Muscle of leg (tissue), 11 donors: ENCODE data around the gene USF1. TPM values are rescaled to one million over a fixed set of nuclear protein-coding genes. Genes with fewer than 3 reads are reported as not detected.
"Not testable (repeated sequence)": the region's sequence is repeated elsewhere in the genome, so short reads cannot be mapped to it uniquely, and the experiment has no call there.

Experiments used
- DNase-seq: peaks from one replicate; pipeline ENCODE4 v3.0.0; 2013
- H3K27ac ChIP-seq: one replicate; pipeline ENCODE4 v1.5.1; 2013; ENCODE audit warnings: mild to moderate bottlenecking, low read length, control low read depth
- H3K27me3 ChIP-seq: one replicate; pipeline ENCODE4 v1.6.1; 2013; ENCODE audit warnings: low read length; ENCODE audit not compliant: control insufficient read depth, insufficient read depth
- H3K36me3 ChIP-seq: one replicate; pipeline ENCODE4 v1.6.1; 2013; ENCODE audit warnings: low read length; ENCODE audit not compliant: control insufficient read depth, insufficient read depth
- H3K4me1 ChIP-seq: one replicate; pipeline ENCODE4 v1.6.1; 2013; ENCODE audit warnings: low read length; ENCODE audit not compliant: control insufficient read depth, insufficient read depth
- H3K4me3 ChIP-seq: one replicate; pipeline ENCODE4 v1.5.1; 2013; ENCODE audit warnings: low read length, control low read depth
- H3K9me3 ChIP-seq: replicated peaks from 2 replicates; pipeline ENCODE4 v1.6.1; 2013; ENCODE audit warnings: low read depth, low read length; ENCODE audit not compliant: control insufficient read depth
- WGBS: methylation state at CpG from one replicate; pipeline ENCODE4 v1.1.5; 2013; ENCODE audit warnings: missing lambda C conversion rate; ENCODE audit not compliant: insufficient coverage; 5-methylcytosine and 5-hydroxymethylcytosine counted together
- polyA plus RNA-seq, 8 donors: library from polyadenylated mRNA; unstranded; fragments of 120-200 nt; gene quantifications; one replicate each; pipeline versions ENCODE4 v1.2.1 to v1.2.3, GENCODE V29; 2013; ENCODE audit warnings: inconsistent platforms in 1 of 8, low replicate concordance in 1 of 8; ENCODE audit not compliant: insufficient read length in 8 of 8, insufficient read depth in 1 of 8
- total RNA-seq: library from RNA; stranded (reverse); fragments of 120-200 nt; gene quantifications from one replicate; pipeline ENCODE4 v1.2.4, GENCODE V29; 2013

The USF1 gene
- total and polyA plus RNA-seq, 9 donors, result 34.9 to 46.9 (median 38.2) TPM

GRCh38 chr1:161020509-161021164, 25.1 kb downstream of the USF1 start, which contains the start of gene F11R:
TSS of gene F11R (minus strand) at chr1:161021152. CDS start at chr1:161021073, 79 bp downstream.
- Histone ChIP-seq H3K36me3 (no peaks in the 10 kb centered on the region), H3K4me1 (peaks cover 22% of the 10 kb centered on the region), H3K27me3 (peaks cover 21% of the 10 kb centered on the region), H3K4me3 (peak within 1 kb of the TSS; percentile 38), H3K27ac (peak within 1 kb of the TSS; percentile 86), H3K9me3 (no peaks in the 10 kb centered on the region)
- WGBS, result under 1% methylated on average over 32 of the region's 36 CpGs
- peak; percentile 21 for DNase-seq

DNA sequence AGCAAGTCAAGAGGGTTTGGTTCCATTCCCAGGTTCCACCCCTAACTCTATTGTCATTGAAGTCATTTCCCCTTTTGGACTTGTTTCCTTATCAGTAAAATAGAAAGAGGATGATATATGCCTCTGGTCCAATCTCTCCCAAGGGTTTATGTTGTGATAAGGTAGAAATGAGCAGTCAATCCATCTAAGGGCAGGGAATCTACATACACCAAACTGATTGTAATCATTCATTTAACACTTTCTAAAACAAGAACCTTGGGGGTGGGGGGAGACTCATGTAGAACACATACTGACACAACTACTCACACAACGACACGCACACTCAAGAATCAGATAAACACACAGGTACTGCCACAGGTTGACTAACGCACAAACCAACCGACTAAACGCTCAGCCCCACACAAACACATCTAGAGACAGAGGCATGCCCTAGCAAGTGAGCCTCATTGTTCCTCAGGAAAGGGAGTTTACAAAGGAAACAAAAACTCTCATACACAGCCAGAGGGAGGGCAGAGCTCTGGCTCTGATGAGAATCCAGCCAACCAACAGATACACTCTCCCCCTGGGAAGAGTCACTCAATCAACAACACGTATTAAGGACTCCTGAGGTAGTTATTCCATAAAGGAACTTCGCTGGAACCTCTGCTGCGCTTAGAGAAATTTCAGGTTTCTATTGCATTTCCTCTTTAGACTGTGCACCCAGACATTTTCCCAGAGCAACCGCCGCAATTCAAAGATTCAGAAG, 25.9 kb downstream of the USF1 start:
- no peak for DNase-seq
- peak overlapping the region; percentile 38 for H3K4me3 ChIP-seq
- H3K9me3 ChIP-seq, result no peaks in the 10 kb centered on the region
- WGBS, result 13% methylated on average over 5 of the region's 10 CpGs
- H3K27ac ChIP-seq, result peak overlapping the region; percentile 86
- peaks cover 21% of the 10 kb centered on the region for H3K27me3 ChIP-seq
- H3K4me1 ChIP-seq, result peaks cover 22% of the 10 kb centered on the region
- no peaks in the 10 kb centered on the region for H3K36me3 ChIP-seq

- H3K9me3 ChIP-seq, H3K4me3 ChIP-seq, DNase-seq, H3K36me3 ChIP-seq: not testable (repeated sequence)
- peak overlapping the region; percentile 86 for H3K27ac ChIP-seq
- peaks cover 21% of the 10 kb centered on the region for H3K27me3 ChIP-seq
- H3K4me1 ChIP-seq, result peaks cover 24% of the 10 kb centered on the region
- 89% methylated on average over 3 of the region's 15 CpGs for WGBS
Measured at GRCh38 chr1:161019111-161019660, 26.6 kb downstream of the USF1 start.

DNA sequence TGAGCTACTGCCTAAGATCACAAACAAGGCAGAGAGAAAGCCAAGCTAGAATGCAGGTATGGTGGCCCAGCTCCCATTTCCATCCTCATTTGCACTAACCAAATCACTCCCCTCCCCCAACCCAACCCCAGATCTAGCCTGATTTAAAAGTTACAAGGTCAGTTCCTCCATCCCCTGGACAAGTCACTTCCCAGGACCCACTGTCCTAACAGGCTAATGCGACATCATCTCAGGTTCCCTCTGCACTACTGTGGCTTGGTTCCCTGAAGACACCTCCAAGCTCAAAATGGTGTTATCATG, 27.2 kb downstream of the USF1 start:
- H3K4me1 ChIP-seq, result peaks cover 26% of the 10 kb centered on the region
- no peaks in the 10 kb centered on the region for H3K36me3 ChIP-seq
- no peak for DNase-seq
- no CpG with 5 or more reads among the region's 1 CpG for WGBS
- peaks cover 21% of the 10 kb centered on the region for H3K27me3 ChIP-seq
- no peaks in the 10 kb centered on the region for H3K9me3 ChIP-seq
- no peak overlapping the region for H3K27ac ChIP-seq
- H3K4me3 ChIP-seq, result no peak overlapping the region

DNA sequence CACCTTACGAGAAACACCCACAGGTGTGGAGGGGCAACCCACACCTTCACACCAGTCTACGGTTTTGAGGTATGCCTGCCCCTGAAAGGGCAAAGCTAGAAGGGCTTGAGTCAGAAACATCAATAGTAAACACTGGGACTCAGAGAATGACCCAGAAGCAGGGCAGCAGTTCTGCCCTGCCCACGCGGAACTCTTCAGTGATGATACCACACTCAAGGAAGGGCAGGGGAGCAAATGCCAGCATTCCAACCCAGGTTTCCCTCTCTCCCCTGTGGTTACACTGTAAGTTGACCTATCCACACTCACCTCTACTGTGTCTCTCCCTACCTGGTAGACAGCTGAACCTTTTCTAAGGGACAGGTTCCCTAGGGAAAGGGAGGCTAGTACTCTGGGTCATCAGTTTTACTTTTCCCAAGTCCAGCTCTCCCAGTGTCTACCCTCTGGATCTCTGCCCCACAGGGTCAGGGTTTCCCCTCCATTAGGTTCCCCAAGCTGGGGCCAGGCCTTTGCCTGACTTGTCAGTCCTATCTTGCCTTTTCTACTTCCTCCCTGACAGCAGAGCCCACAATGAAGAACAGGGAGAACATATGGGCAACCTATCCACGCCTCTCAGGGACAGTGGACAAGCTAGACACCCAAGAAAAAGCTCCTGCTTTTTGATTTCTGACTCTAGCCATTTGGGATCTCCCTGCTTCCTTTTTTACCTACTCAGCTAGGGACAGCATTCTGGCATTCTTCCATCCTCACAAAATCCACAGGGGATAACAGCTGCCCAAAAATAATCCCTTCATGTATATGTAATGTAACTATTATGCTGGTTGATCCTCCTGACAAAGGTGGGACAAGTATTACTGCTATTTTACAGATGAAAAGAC, 27.8 kb downstream of the USF1 start:
- WGBS, result 77% methylated on average over 4 of the region's 5 CpGs
- no peak for DNase-seq
- Histone ChIP-seq H3K9me3 (no peaks in the 10 kb centered on the region), H3K4me1 (peaks cover 28% of the 10 kb centered on the region), H3K27me3 (peaks cover 21% of the 10 kb centered on the region), H3K36me3 (no peaks in the 10 kb centered on the region), H3K4me3 (no peak overlapping the region), H3K27ac (peak overlapping the region; percentile 20)

- not testable (repeated sequence) for H3K4me3 ChIP-seq, H3K9me3 ChIP-seq, H3K36me3 ChIP-seq, H3K27ac ChIP-seq, DNase-seq
- peaks cover 19% of the 10 kb centered on the region for H3K27me3 ChIP-seq
- no CpG with 5 or more reads among the region's 7 CpGs for WGBS
- peaks cover 28% of the 10 kb centered on the region for H3K4me1 ChIP-seq
Measured at GRCh38 chr1:161017181-161017580, 28.6 kb downstream of the USF1 start.

DNA sequence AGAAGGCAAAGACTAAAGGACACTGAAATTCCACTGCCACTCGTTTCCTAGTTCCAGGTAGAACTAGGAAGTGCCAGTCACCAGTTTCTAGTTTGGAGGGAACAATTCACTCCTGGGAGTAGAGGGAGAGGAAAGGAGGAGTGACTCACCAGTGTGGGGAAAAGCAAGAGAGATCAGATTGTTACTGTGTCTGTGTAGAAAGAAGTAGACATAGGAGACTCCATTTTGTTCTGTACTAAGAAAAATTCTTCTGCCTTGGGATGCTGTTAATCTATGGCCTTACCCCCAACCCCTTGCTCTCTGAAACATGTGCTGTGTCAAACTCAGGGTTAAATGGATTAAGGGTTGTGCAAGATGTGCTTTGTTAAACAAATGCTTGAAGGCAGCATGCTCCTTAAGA, 29.1 kb downstream of the USF1 start:
- H3K27me3 ChIP-seq, result peaks cover 18% of the 10 kb centered on the region
- not testable (repeated sequence) for H3K27ac ChIP-seq, DNase-seq, H3K9me3 ChIP-seq, H3K36me3 ChIP-seq, H3K4me3 ChIP-seq
- WGBS, result no CpG with 5 or more reads among the region's 1 CpG
- H3K4me1 ChIP-seq, result peaks cover 28% of the 10 kb centered on the region

GRCh38 chr1:161013488-161014230, 32.1 kb downstream of the USF1 start:
- peak; percentile 87 for DNase-seq
- Histone ChIP-seq H3K4me3 (no peak overlapping the region), H3K9me3 (no peaks in the 10 kb centered on the region), H3K27ac (peak overlapping the region; percentile 85), H3K27me3 (no peaks in the 10 kb centered on the region), H3K4me1 (peaks cover 13% of the 10 kb centered on the region), H3K36me3 (no peaks in the 10 kb centered on the region)
- WGBS, result 30% methylated on average over 12 of the region's 15 CpGs

GRCh38 chr1:161013131-161013487, 32.7 kb downstream of the USF1 start:
- DNase-seq, result no peak
- Histone ChIP-seq H3K27ac (peak overlapping the region; percentile 85), H3K4me1 (peaks cover 11% of the 10 kb centered on the region), H3K4me3 (no peak overlapping the region), H3K9me3 (no peaks in the 10 kb centered on the region), H3K27me3 (no peaks in the 10 kb centered on the region), H3K36me3 (no peaks in the 10 kb centered on the region)
